Non-pigmented ciliary epithelial cell (primary cell): ENCODE measurements around the gene KIF11.

ENCODE experiments used
- DNase-seq: peaks from one replicate; pipeline ENCODE4 v3.0.0-alpha.2; 2010; ENCODE audit warnings: low read depth

Gene KIF11

GRCh38 chr10:92681306-92681834 is 88.4 kb downstream of the KIF11 start:
- DNase-seq = no peak

GRCh38 chr10:92688573-92688926 is 95.6 kb downstream of the KIF11 start:
- no peak for DNase-seq

- no peak for DNase-seq
Observed at GRCh38 chr10:92688927-92689662, 96.2 kb downstream of the KIF11 start.

- no peak for DNase-seq
Observed at GRCh38 chr10:92689663-92690210, 96.8 kb downstream of the KIF11 start, which contains the start of gene HHEX. TSS of gene HHEX (plus strand) at chr10:92689955. CDS start at chr10:92689987, 32 bp downstream.

- DNase-seq = no peak
Observed at GRCh38 chr10:92690211-92690914, 97.4 kb downstream of the KIF11 start.

GRCh38 chr10:92690915-92691590 is 98.1 kb downstream of the KIF11 start:
- DNase-seq = no peak

- no peak for DNase-seq
Observed at GRCh38 chr10:92691591-92692079, 98.7 kb downstream of the KIF11 start.

- no peak for DNase-seq
Observed at GRCh38 chr10:92692080-92692671, 99.2 kb downstream of the KIF11 start.

GRCh38 chr10:92692697-92693533 is 100.0 kb downstream of the KIF11 start:
- no peak for DNase-seq

- DNase-seq = no peak
Observed at GRCh38 chr10:92693534-92693893, 100.6 kb downstream of the KIF11 start.

GRCh38 chr10:92695679-92696605 is 103.0 kb downstream of the KIF11 start:
- no peak for DNase-seq

GRCh38 chr10:92696606-92697383 is 103.9 kb downstream of the KIF11 start:
- no peak for DNase-seq

- no peak for DNase-seq
Observed at GRCh38 chr10:92697663-92698511, 105.0 kb downstream of the KIF11 start.

- DNase-seq = no peak
Observed at GRCh38 chr10:92699193-92699517, 106.2 kb downstream of the KIF11 start.

GRCh38 chr10:92699518-92700381 is 106.8 kb downstream of the KIF11 start:
- DNase-seq = no peak

- DNase-seq = no peak
Observed at GRCh38 chr10:92702301-92702916, 109.5 kb downstream of the KIF11 start.
